Coronary artery (tissue), 2 donors: ENCODE results near the gene CAMTA1.
A peak's percentile ranks its signal among the peaks of the same experiment; 100 is the strongest.

Experiments used
- DNase-seq: peaks from one replicate; pipeline ENCODE4 v3.0.0-alpha.2; 2017; ENCODE audit warnings: low spot score
- H3K27ac ChIP-seq, 2 donors: fragments of 200-600 bp; sonication (generic); one replicate each; pipeline ENCODE4 v1.5.1; 2016 to 2019
- H3K4me3 ChIP-seq: fragments of 200-600 bp; sonication (generic); 2 replicates; pipeline ENCODE4 v1.5.1; 2016; ENCODE audit warnings: mild to moderate bottlenecking, moderate library complexity
- TF ChIP-seq, protein P1 (sequence below): fragments of 200-600 bp; sonication (generic); IDR thresholded peaks from one replicate; pipeline ENCODE4 v1.5.1; 2019; ENCODE audit warnings: antibody characterized with exemption

CAMTA1 gene

DNA sequence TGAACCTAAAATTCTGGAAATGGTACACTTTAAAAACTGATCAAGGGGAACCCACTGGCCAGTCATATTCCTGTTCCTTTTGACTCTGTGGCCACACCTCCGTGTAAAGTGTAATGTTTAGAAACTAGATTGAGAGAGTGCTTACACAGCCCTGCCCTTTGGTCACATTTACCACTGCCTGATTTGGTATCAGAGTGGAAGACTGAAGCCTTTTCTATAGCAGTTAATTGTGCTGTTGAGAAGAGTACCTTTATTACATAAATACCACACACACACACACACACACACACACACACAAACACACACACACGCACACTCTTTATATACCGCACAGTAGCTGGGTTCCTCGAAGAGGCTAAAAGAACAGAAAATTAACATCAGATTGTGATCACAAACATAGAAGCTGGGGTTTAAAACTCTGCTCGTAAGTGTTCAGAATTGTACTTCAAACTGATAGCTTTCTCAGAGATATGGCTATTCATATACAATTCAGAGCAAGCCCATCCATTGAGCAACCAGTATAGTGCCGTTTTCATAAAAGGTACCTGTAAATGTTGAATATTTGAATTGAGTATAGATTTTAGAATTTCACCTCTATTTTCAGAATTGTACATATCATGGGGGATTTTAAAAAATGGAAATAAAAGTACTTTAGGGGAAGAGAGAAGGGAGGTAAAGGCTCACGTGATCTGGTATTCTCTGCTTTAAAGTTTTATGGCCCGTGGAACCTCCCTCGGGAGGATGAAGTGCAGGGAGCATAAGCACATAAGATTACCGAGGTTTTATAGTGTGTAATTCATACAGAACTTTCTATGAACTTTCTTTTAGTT is 37.5 kb downstream of the CAMTA1 start:
- no peak overlapping the region for H3K4me3 ChIP-seq
- peak overlapping the region in 1 of 2 donors; percentile 36 for H3K27ac ChIP-seq
- TF ChIP-seq, protein P1, sequence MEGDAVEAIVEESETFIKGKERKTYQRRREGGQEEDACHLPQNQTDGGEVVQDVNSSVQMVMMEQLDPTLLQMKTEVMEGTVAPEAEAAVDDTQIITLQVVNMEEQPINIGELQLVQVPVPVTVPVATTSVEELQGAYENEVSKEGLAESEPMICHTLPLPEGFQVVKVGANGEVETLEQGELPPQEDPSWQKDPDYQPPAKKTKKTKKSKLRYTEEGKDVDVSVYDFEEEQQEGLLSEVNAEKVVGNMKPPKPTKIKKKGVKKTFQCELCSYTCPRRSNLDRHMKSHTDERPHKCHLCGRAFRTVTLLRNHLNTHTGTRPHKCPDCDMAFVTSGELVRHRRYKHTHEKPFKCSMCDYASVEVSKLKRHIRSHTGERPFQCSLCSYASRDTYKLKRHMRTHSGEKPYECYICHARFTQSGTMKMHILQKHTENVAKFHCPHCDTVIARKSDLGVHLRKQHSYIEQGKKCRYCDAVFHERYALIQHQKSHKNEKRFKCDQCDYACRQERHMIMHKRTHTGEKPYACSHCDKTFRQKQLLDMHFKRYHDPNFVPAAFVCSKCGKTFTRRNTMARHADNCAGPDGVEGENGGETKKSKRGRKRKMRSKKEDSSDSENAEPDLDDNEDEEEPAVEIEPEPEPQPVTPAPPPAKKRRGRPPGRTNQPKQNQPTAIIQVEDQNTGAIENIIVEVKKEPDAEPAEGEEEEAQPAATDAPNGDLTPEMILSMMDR: no peak
- no peak for DNase-seq

DNA sequence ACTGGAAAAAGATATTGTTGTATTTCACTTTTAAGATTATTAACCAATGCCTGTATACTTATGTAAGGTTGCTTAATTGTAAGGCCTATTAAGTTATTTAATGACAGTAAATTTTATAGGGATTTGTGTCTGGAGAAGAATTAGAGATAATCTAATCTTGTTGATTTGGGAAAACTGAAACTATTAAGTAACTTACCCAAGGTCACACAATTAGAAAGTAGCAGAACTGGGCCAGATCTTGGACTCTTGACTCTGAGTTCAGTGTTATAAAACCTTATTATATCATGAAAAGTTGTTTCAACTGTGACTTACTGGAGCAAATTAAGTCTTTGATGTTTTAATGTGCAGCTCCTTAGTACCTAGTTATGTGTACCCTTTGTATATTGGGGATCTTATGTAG is 38.5 kb downstream of the CAMTA1 start:
- DNase-seq: no peak
- Histone ChIP-seq H3K4me3 (no peak overlapping the region), H3K27ac (peak overlapping the region; percentile 33 to 37)
- TF ChIP-seq, protein P1: no peak

DNA sequence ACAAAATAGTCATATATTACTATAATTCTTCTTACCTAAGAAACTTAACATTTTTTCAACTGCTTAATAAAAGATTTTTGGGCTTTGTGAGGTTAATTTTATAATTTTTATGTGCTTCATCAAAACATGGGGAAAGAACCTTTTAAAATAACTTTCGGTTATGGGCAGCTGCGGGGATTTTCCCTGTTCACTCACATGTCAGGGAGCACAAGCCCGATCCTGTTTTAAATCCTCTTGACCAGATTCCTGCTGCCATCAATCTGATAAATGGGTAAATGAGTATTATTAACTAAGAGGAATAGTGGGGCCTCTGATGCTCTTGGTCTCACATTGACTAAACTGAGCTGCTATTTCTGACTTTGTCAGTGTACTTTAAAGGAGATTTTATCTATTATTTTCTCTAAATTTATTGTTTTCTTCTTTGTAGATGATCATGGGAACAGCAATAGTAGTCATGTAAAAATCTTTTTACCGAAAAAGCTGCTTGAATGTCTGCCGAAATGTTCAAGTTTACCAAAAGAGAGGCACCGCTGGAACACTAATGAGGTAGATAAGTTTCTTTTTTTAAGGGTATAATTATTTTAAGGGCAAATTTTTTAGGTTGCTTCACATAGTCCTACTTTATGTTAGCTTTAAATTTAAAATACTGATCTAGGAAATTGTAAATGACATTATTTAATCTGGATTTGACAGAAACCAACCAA is 39.6 kb downstream of the CAMTA1 start:
- H3K4me3 ChIP-seq: peak overlapping the region; percentile 22
- TF ChIP-seq, protein P1: no peak
- peak overlapping the region; percentile 37 to 39 for H3K27ac ChIP-seq
- no peak for DNase-seq

DNA sequence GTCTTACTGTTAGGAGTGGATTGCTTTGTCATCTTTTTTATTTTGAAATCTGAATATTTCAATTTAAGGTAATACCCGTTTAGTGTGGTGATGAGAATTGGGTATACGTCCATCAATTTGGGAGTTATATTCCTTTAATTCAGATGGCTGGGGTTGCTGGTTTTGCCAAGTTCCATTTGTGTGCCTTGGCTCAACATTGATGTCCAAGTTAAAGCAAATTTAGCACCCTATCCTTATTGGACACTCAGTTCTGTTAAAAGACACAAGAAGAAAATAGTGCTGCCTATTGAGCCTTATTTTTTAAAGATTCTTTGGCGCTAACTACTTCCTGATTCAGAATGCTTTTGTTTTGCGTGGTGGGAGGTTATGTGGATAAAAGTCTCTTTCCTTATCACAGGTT is 40.6 kb downstream of the CAMTA1 start:
- Histone ChIP-seq H3K27ac (peak overlapping the region; percentile 20 to 45), H3K4me3 (peak overlapping the region; percentile 38)
- TF ChIP-seq, protein P1: no peak
- DNase-seq: no peak

DNA sequence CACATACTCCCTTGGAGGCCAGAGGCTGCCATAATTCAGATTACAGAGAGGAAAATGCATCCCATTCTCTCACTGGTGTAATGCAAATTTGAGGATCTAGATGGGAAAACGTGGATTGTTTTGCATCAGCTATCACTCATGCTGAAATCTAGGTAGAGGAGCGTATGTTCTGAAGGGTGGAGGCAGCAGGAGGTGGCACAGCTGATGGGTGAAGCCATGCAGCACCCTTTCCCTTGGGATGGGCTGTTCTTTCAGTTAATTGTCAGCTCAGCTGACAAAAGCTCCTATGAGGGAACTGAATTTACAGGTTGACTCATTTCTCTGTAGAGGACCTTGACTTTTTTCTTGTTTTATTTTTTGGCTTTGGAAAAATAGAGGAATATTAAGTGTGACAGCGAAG is 41.8 kb downstream of the CAMTA1 start:
- no peak for DNase-seq
- Histone ChIP-seq H3K4me3 (no peak overlapping the region), H3K27ac (peak overlapping the region; percentile 45 to 58)
- TF ChIP-seq, protein P1: no peak

DNA sequence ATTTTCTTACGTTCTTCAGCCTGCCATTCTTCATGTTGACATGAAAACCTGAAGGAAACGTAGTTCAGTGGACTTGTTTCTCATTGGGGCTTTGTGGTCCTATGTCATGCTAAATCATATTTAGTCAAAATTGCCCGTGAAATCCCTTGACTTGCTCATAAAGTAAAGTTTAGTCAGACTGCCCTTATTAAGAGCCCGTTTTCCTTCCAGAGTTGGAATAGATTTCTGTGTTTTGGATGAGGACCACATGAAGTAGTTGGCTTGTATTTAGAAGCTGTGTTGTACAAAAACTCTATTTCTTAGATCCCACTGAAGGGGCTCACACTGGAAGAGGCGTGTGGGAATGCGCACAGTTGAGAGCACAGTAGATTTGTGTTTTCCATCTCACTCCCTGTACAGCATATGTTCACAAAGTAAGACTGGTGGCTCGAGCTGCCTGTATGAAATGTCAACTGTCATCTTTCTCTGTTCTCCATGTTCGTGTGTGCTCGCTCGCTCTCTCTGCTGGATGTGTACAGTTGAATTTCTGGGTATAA is 42.4 kb downstream of the CAMTA1 start:
- Histone ChIP-seq H3K27ac (peak overlapping the region; percentile 45 to 58), H3K4me3 (peak overlapping the region; percentile 14)
- DNase-seq: no peak
- TF ChIP-seq, protein P1: no peak
